ENCODE results near the gene DCTN3. TPM values are rescaled to one million over a fixed set of nuclear protein-coding genes. Genes with fewer than 3 reads are reported as not detected.

Gene DCTN3
- total and polyA plus RNA-seq, 8 donors, result 9.3 to 107 (median 55.4) TPM

DNA sequence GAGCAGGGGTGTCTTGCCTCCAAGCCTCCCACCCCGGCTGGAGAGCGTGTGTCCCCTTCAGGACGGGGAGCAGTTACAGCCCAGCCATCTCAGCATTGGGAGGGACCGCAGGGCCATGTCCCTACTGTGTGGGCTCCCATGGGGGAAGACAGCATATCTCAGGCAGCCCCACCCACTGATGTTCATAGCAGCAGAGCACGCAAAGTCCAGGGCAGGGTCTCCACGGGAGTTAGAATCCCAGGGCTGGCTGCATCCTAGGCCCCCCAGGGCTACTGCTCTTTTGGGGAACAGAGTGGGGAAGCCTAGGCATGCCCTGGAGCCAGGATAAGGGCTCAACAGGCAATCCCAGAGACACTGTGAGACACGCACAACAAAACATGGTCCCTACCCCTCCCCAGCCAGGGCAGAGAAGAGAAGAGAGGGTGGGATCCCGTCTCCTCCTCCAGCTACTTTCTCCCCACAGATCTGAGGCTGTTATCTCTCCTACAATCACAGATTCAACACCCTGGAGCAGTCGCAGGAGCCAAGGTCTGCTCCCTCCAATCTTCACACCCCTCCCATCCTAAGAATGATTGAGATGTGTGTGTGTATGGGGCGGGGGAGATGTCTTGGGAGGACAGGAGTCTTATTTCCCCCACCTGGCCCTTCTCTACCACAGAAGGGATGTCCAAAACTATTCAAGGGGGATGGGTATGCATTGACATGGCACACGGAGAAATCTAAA, 34.2 kb downstream of the DCTN3 start:
- peaks cover 23 to 30% (median 27%) of the 10 kb centered on the region in 4 donors for H3K4me1 ChIP-seq
- H3K27me3 ChIP-seq, result peaks cover 6 to 99% (median 70%) of the 10 kb centered on the region in 3 donors
- no peak overlapping the region for H3K27ac ChIP-seq
- WGBS, 5 donors, result 16 to 39% (median 25%) methylated on average over 11 of the region's 11 CpGs
- intact Hi-C loops (cut with DNase I; ENCODE audit: low total_unique reads), result loop anchor here (10.0 kb wide), 1 partner anchor 181 kb away; no protein-coding TSS in a partner anchor
- no peaks in the 10 kb centered on the region for H3K36me3 ChIP-seq
- H3K4me3 ChIP-seq, result no peak overlapping the region
- TF ChIP-seq EP300 (IDR thresholded peaks at IDR 0.05) (no peak), CTCF (IDR thresholded peaks at IDR 0.05) (no peak), POLR2AphosphoS5 (IDR thresholded peaks at IDR 0.05) (no peak), POLR2A (IDR thresholded peaks at IDR 0.05) (no peak)
- DNase-seq, result no peak
- H3K9me3 ChIP-seq, result no peaks in the 10 kb centered on the region

DNA sequence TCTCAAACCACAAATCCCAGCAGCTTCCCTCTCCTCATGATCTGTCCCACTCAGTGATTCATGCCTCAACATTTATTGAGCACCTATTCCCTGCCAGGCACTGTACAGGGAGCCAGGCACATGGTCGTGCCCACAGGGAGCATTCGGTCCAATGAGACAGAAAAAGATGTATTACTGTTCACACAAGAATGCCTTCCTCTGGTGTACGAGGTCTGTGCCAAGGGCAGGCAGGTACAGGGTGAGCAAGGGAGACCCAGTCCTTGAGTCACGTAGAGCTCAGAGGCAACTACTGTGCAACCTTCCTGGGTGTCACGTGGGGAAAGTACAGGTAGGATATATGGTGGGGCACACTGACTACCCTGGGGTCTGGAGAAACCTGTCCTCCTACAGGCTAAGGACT, 35.3 kb downstream of the DCTN3 start:
- intact Hi-C loops (cut with DNase I; ENCODE audit: low total_unique reads), result loop anchor here (10.0 kb wide), 1 partner anchor 180 kb away; no protein-coding TSS in a partner anchor
- no peak for DNase-seq
- Histone ChIP-seq H3K9me3 (no peaks in the 10 kb centered on the region), H3K27ac (no peak overlapping the region), H3K36me3 (no peaks in the 10 kb centered on the region), H3K4me1 (peaks cover 12 to 19% (median 15%) of the 10 kb centered on the region in 4 donors), H3K27me3 (peaks cover 6 to 99% (median 67%) of the 10 kb centered on the region in 3 donors), H3K4me3 (no peak overlapping the region)
- TF ChIP-seq POLR2A (IDR thresholded peaks at IDR 0.05) (no peak), CTCF (IDR thresholded peaks at IDR 0.05) (no peak), POLR2AphosphoS5 (IDR thresholded peaks at IDR 0.05) (no peak), EP300 (IDR thresholded peaks at IDR 0.05) (no peak)
- WGBS, 5 donors, result 62 to 76% (median 71%) methylated on average over 5 of the region's 5 CpGs

- Histone ChIP-seq H3K36me3 (no peaks in the 10 kb centered on the region), H3K4me1 (peaks cover 8 to 20% (median 17%) of the 10 kb centered on the region in 4 donors), H3K27ac (no peak overlapping the region), H3K27me3 (peaks cover 3 to 99% (median 67%) of the 10 kb centered on the region in 3 donors), H3K9me3 (no peaks in the 10 kb centered on the region), H3K4me3 (no peak overlapping the region)
- no peak for DNase-seq
- WGBS, 5 donors, result 62 to 97% (median 94%) methylated on average over 5 of the region's 5 CpGs
- no peak for TF ChIP-seq POLR2AphosphoS5 (IDR thresholded peaks at IDR 0.05)
- no peak for TF ChIP-seq EP300 (IDR thresholded peaks at IDR 0.05)
- no peak for TF ChIP-seq POLR2A (IDR thresholded peaks at IDR 0.05)
- no peak for TF ChIP-seq CTCF (IDR thresholded peaks at IDR 0.05)
- intact Hi-C loops (cut with DNase I; ENCODE audit: low total_unique reads), result loop anchor here (10.0 kb wide), 1 partner anchor 178 kb away; no protein-coding TSS in a partner anchor
Observed at GRCh38 chr9:34582787-34583186, 37.5 kb downstream of the DCTN3 start.

DNA sequence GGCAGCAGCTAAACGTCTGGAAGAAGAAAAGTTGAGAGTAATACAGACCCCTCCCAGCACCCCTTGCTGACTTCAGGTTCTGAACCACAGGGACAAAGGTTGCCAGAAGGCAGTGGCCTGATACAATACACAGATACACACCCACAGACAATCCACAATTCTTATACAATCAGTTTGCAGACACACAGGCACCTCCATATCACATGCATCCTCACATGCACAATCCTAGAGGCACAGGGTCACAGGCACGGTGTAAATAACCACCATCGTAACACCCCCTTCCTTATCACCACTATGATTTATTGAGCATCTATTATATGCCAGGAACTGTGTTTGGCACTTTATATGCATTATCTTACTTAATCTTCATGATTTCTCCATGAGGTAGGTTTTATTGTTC, 39.0 kb downstream of the DCTN3 start:
- WGBS, 5 donors, result 45 to 67% (median 66%) methylated on average over 3 of the region's 3 CpGs
- H3K36me3 ChIP-seq, result no peaks in the 10 kb centered on the region
- H3K4me3 ChIP-seq, result no peak overlapping the region
- H3K4me1 ChIP-seq, result peaks cover 11 to 31% (median 22%) of the 10 kb centered on the region in 4 donors
- H3K27ac ChIP-seq, result no peak overlapping the region
- intact Hi-C loops (cut with DNase I; ENCODE audit: low total_unique reads), result loop anchor here (10.0 kb wide), 1 partner anchor 177 kb away; no protein-coding TSS in a partner anchor
- peaks cover 3 to 99% (median 71%) of the 10 kb centered on the region in 3 donors for H3K27me3 ChIP-seq
- no peak for TF ChIP-seq POLR2A (IDR thresholded peaks at IDR 0.05)
- TF ChIP-seq CTCF (IDR thresholded peaks at IDR 0.05), result no peak
- no peak for TF ChIP-seq POLR2AphosphoS5 (IDR thresholded peaks at IDR 0.05)
- TF ChIP-seq EP300 (IDR thresholded peaks at IDR 0.05), result no peak
- DNase-seq, result no peak
- no peaks in the 10 kb centered on the region for H3K9me3 ChIP-seq
